ENCODE data around the gene BCL3. TPM values are rescaled to one million over a fixed set of nuclear protein-coding genes. Genes with fewer than 3 reads are reported as not detected.

BCL3 gene
- total RNA-seq, 1 experiment from 2014 or later, result 2.2 TPM

DNA sequence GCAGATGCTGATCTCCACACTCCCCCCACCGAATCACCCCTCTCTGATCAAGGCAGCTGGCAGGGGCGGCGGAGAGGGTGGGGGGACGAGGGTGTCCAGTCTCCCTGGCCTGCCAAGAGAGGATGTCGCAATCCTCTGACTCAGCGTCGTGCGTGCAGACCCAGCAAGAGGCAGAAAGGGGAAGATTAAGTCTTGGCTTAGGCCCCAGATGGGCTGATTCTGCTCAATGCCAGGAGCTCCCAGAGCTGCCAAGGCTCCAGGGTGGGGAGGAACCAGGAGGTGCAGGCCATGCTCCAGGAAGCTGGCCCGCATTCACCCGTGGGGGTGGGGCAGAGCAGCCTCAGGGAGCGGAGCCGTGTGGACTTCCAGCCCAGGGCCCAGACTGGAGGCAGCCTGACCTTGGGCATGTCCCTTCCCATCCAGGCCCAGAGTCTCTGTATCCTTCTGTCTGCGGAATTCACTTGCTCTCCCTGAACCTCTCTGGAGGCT lies 6.6 kb upstream of the BCL3 start:
- Histone ChIP-seq H3K79me2 (ENCODE audit: insufficient read depth, low read length) (no peaks in the 10 kb centered on the region), H2BK15ac (ENCODE audit: low read depth, low read length) (no peak overlapping the region), H3K23ac (ENCODE audit: insufficient read length, low read depth, low read length) (no peak overlapping the region), H2BK20ac (ENCODE audit: low read depth, low read length, poor library complexity, severe bottlenecking) (no peak overlapping the region), H2BK12ac (ENCODE audit: insufficient read length, low read depth, low read length) (no peak overlapping the region), H2AFZ (ENCODE audit: low read length) (no peak overlapping the region), H2BK5ac (ENCODE audit: insufficient read length, low read length) (no peak overlapping the region), H3K9ac (ENCODE audit: extremely low read depth, insufficient read length, low read length) (no peak overlapping the region), H3K27me3 (ENCODE audit: insufficient read depth, low read length) (peaks cover 15% of the 10 kb centered on the region; the same call in 1 of the 2 replicates), H3K4me1 (ENCODE audit: insufficient read depth, low read length) (no peaks in the 10 kb centered on the region; the same call in 1 of the 2 replicates), H3K4ac (ENCODE audit: low read depth, low read length) (no peak overlapping the region), H4K91ac (ENCODE audit: insufficient read length, low read depth, low read length) (no peak overlapping the region), H3K79me1 (ENCODE audit: insufficient read depth, low read depth, low read length, poor library complexity, severe bottlenecking) (no peaks in the 10 kb centered on the region), H3K14ac (ENCODE audit: insufficient read depth, low read length) (no peak overlapping the region), H2BK120ac (ENCODE audit: low read depth, low read length, poor library complexity, severe bottlenecking) (no peak overlapping the region), H3K18ac (ENCODE audit: insufficient read length, low read depth, low read length) (no peak overlapping the region), H4K8ac (replicated peaks; ENCODE audit: insufficient read length, low read depth, low read length) (no peak overlapping the region), H3K23me2 (ENCODE audit: insufficient read length, low read depth, low read length, poor library complexity, severe bottlenecking) (no peaks in the 10 kb centered on the region), H3K56ac (ENCODE audit: insufficient read length, low read depth, low read length) (no peak overlapping the region), H3K27ac (ENCODE audit: insufficient read length, low read depth, low read length) (no peak overlapping the region), H3T11ph (ENCODE audit: low read length) (no peak overlapping the region), H3K9me3 (ENCODE audit: control insufficient read depth, low read depth, low read length) (no peaks in the 10 kb centered on the region), H2AK5ac (ENCODE audit: insufficient read length, low read length) (no peak overlapping the region), H4K20me1 (ENCODE audit: control insufficient read depth, insufficient read depth, insufficient read length) (no peaks in the 10 kb centered on the region), H4K5ac (ENCODE audit: insufficient read length, low read depth, low read length) (no peak overlapping the region), H3K4me2 (ENCODE audit: insufficient read depth, insufficient read length, low read length) (no peak overlapping the region)
- WGBS (ENCODE audit: extremely low coverage, insufficient read length, low lambda C conversion rate), result no CpG with 5 or more reads among the region's 13 CpGs
- H3K27ac Mint-ChIP-seq, result no peak overlapping the region
- TF ChIP-seq, protein P1, sequence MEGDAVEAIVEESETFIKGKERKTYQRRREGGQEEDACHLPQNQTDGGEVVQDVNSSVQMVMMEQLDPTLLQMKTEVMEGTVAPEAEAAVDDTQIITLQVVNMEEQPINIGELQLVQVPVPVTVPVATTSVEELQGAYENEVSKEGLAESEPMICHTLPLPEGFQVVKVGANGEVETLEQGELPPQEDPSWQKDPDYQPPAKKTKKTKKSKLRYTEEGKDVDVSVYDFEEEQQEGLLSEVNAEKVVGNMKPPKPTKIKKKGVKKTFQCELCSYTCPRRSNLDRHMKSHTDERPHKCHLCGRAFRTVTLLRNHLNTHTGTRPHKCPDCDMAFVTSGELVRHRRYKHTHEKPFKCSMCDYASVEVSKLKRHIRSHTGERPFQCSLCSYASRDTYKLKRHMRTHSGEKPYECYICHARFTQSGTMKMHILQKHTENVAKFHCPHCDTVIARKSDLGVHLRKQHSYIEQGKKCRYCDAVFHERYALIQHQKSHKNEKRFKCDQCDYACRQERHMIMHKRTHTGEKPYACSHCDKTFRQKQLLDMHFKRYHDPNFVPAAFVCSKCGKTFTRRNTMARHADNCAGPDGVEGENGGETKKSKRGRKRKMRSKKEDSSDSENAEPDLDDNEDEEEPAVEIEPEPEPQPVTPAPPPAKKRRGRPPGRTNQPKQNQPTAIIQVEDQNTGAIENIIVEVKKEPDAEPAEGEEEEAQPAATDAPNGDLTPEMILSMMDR (conservative IDR thresholded peaks at IDR 0.05), result no peak
- peaks cover 53% of the 10 kb centered on the region for H3K27me3 Mint-ChIP-seq (ENCODE audit: low read depth)
- H3K36me3 Mint-ChIP-seq (ENCODE audit: insufficient read depth in 1 of 3, low read depth in 3 of 3), result no peaks in the 10 kb centered on the region; a peak in 1 of 7 replicates
- H3K4me3 Mint-ChIP-seq, result no peak overlapping the region
- peaks cover 7 to 30% of the 10 kb centered on the region in 2 experiments for H3K4me1 Mint-ChIP-seq
- H3K9me3 Mint-ChIP-seq, result no peaks in the 10 kb centered on the region
- peak; percentile 59 for DNase-seq

All from H9 (cell line).